ENCODE results near the gene CENPT.

CENPT gene

GRCh38 chr16:67805718-67806427, 41.6 kb downstream of the CENPT start:
- no peak for DNase-seq

GRCh38 chr16:67804853-67805542, 42.5 kb downstream of the CENPT start:
- no peak for DNase-seq

GRCh38 chr16:67803894-67804293, 43.6 kb downstream of the CENPT start:
- DNase-seq = no peak

- DNase-seq = no peak
Measured at GRCh38 chr16:67801883-67802282, 45.6 kb downstream of the CENPT start.

- no peak for DNase-seq
Measured at GRCh38 chr16:67801241-67801640, 46.3 kb downstream of the CENPT start.

GRCh38 chr16:67800338-67800926, 47.1 kb downstream of the CENPT start:
- no peak for DNase-seq

- no peak for DNase-seq
Measured at GRCh38 chr16:67796099-67796718, 51.3 kb downstream of the CENPT start.

GRCh38 chr16:67790071-67790470, 57.4 kb downstream of the CENPT start:
- no peak for DNase-seq

GRCh38 chr16:67786491-67786890, 61.0 kb downstream of the CENPT start:
- DNase-seq = no peak

GRCh38 chr16:67783353-67783725, 64.2 kb downstream of the CENPT start:
- no peak for DNase-seq

- DNase-seq = no peak
Measured at GRCh38 chr16:67782567-67783352, 64.7 kb downstream of the CENPT start.

GRCh38 chr16:67781565-67781921, 66.0 kb downstream of the CENPT start:
- no peak for DNase-seq

GRCh38 chr16:67780847-67781564, 66.5 kb downstream of the CENPT start:
- DNase-seq = no peak

GRCh38 chr16:67779256-67780014, 68.1 kb downstream of the CENPT start:
- DNase-seq = no peak
